HG03025 (cell line): ENCODE data around the gene TAS2R60.

Experiments
- ATAC-seq: cut with Tn5 transposase; IDR thresholded peaks from one replicate; pipeline ENCODE4 v1.9.1; 2021; ENCODE audit warnings: mild to moderate bottlenecking, moderate library complexity; ENCODE audit not compliant: unreplicated experiment, low FRiP score

The TAS2R60 gene

DNA sequence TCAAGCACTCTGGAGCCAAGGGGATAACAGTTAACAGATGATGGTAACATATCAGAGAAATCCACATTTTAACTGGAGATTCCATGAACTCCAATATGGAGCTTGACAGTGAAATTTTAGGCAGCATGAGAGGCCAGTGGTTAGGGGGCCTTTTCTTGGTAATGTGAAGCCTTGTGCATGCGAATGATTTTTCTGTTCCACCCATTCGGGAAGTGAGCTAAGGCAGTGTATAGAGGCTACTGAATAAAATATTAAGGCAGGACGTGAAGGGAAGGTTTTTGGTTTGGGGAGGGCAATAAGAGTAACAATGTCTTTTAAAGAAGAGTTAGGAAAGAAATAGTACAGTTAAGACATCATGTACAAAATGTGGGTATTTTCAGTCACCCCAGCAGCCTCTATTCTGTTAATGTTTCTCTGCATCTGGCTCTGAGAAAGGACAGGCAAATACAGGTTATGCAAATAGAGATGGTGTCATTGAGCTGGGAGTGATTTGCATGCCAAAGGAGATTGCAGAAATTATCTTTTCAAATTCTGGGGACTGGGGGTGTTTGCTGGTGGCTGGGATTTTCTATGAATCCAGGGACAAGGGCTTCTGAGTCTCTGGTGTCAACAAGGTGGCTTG lies 6.8 kb upstream of the TAS2R60 start:
- peak; percentile 66 for ATAC-seq

DNA sequence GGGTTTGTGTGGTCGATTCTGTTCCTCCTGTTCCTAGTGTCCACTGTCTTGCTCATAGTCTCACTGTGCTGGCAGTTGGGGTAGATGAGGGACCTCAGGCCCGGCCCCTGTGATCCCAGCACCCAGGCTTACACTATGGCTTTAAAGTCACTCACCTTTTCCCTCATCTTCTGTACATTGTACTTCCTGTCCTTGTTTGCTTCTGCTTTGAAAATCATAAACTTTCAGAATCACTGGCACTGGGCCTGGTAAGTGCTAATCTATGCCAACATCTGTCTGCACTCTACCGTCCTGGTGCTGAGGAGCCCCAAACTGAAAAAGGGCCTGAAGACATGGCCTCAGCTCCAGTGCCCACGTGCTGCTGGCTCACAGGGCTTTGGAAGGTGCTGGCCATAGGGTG lies 5.7 kb upstream of the TAS2R60 start:
- no peak for ATAC-seq

DNA sequence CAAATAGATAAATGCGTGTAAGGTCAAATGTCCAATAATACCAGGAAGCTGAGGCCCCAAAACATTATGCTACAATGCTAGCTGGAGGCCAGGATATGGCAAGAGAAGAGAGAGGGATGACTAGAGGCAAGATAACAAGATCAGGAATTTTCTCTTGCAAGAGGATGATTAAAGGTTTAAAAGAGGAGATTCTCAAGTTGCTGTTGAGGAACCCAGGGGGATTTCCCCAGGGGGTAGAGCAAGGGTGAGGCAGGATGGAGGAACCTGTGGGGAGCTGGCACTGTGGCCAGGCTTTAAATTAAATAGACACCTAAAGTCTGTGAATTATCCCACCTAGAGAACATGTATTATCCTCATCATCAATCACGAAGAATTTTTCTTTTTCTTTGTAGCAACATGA lies 3.4 kb upstream of the TAS2R60 start:
- no peak for ATAC-seq

DNA sequence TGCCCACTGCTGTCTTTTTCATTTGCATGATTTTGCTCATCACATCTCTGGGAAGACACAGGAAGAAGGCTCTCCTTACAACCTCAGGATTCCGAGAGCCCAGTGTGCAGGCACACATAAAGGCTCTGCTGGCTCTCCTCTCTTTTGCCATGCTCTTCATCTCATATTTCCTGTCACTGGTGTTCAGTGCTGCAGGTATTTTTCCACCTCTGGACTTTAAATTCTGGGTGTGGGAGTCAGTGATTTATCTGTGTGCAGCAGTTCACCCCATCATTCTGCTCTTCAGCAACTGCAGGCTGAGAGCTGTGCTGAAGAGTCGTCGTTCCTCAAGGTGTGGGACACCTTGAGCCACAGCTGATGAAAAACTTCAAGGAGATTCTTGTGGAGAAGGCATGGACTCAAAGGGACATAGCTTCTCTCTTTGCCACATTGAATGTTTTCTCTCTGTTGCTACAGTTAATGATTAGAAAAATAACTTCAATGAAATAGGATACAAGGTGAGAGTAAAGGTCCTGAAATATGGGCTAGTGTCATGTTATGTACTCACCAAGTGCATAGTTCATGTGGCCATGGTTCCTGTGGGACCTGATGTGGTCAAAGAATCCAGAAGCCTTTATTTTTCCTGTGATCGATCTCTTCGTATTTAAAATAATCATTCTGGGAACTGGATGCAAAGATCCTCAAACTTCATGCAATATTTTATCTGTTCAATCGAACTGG lies 970 bp downstream of the TAS2R60 start:
- no peak for ATAC-seq

DNA sequence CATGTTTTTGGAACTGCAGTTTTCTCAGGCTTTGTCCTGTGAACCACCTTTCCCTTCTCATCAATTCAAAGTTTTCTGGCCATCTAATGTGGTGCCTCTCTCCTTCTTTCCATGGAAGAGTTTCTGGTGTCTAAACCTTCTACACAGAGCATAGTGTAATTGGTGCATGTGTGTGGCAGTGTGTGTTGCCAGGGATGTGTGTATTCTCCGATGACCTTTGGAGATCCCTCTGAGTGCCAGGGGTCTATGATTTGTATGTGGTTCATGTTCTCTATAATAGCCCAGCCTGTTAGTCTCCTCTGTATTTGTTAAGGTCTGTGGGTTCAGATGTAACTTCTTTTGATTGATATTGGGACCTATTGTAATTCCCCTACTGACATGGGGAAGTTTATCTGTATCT lies 1.5 kb downstream of the TAS2R60 start:
- ATAC-seq = no peak

DNA sequence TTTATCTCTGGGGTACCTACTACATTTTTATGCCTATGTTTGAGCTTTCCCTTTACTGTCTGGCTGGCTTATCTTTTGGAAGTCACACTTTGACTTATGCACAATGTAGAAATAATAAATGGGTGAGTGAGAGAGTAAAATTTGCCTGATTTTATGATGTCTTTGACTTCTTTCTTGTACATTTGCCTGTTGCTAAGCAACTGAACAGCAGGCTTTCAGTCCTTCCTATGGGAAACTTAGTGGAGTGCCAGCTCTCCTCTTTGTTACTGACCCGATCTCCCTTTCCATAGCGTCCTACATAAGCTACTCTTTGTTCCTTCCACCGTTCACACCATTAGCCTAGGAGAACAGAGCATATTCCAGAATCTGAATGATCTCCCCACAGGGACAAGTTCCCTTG lies 4.2 kb downstream of the TAS2R60 start:
- ATAC-seq = no peak

GRCh38 chr7:143448429-143448828 lies 5.2 kb downstream of the TAS2R60 start:
- ATAC-seq = no peak

- no peak for ATAC-seq
These were observed 6.5 kb downstream of the TAS2R60 start for GRCh38 chr7:143449793-143450192.

DNA sequence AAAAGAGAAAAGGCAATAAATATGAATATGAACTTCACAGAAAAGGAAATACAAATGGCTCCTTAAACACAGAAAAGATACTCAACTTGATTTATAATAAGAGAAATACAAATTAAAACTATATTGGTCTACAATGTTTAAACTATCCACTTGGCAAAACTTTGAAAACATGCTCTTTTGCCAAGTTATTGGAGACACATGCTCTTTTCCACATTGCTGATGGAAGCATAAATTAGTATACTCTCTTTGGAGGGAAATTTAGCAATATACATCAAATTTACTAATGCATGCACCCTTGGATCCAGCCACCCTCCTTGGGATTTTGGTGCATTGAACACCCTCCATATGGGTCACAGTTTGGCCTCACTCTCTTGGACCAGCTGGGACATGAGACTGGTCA lies 7.9 kb downstream of the TAS2R60 start:
- ATAC-seq = no peak

- no peak for ATAC-seq
These were observed 8.5 kb downstream of the TAS2R60 start for GRCh38 chr7:143451746-143452145.

GRCh38 chr7:143452495-143452894 lies 9.2 kb downstream of the TAS2R60 start:
- ATAC-seq = no peak

- ATAC-seq = no peak
These were observed 10.9 kb downstream of the TAS2R60 start for GRCh38 chr7:143454091-143454680.

GRCh38 chr7:143455491-143455890 lies 12.2 kb downstream of the TAS2R60 start:
- no peak for ATAC-seq

GRCh38 chr7:143455942-143456341 lies 12.7 kb downstream of the TAS2R60 start:
- ATAC-seq = no peak

- no peak for ATAC-seq
These were observed 13.9 kb downstream of the TAS2R60 start for GRCh38 chr7:143456992-143457793.

DNA sequence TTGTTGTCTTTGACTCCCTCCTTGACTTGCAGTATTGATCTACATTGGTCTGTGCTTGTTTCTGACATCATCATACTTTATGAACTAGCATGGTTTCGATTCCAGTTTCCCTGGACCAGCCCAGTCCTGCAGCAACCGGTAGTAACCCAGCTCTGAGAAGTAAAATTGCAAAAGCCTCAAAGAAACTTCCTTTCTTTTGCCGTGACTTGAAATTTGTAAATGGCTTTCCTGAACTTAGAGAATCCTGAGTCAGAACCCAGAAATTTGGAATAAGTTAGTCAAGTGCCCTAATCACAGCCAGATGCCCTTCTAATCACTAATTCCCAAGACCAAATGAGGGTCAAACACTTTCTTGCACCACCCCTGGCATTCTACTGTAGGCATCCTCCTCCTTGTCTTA lies 15.0 kb downstream of the TAS2R60 start:
- ATAC-seq = no peak

GRCh38 chr7:143458681-143459080 lies 15.4 kb downstream of the TAS2R60 start:
- no peak for ATAC-seq

DNA sequence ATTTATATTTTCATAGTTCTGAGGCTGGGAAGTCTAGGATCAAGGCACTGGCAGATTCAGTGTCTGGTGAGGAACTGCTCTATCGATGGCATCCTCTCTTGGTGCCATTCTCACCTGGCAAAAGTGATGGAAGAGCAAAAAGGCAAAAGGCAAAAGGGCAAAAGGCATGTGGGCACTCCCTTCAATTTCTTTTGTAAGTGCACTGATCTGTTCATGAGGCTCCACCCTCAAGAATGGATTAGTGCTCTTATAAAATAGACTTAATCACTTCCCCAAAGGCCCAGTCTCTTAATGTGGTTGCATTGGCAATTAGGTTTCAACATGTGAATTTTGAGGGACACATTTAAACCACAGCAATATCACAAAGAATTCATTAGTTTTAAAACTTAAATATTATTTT lies 16.1 kb downstream of the TAS2R60 start:
- no peak for ATAC-seq

DNA sequence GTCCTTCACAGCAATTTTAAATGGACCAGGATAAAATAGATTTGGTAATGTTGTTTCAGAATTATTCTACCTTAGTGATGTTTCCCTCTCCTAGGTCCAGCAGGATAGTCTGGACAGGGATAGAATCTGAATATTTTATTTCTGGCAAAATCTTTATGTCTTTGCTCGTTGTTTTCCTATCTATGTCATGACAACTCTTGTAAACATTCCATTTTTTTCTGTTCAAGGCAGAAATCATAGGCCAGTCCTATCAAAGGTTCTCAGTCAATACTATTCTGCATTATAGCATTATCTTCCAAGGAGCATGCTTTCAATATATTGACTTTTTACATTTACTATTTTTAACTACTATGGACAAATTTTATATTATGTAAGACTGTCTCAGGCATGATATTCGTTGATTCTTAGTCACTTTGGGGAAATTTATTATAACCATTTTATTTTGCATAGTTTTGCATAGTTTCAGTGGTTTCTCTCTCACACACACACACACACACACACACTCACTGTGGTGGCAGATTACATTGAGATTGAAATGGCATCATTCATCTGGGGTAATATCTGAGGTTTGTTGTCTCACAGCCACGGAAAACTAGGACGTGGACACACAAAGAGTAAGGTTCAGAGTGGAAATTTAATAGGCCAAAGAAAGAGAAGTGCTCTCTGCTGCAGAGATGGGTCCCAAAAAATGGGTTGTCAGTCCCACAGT lies 17.2 kb downstream of the TAS2R60 start:
- no peak for ATAC-seq

DNA sequence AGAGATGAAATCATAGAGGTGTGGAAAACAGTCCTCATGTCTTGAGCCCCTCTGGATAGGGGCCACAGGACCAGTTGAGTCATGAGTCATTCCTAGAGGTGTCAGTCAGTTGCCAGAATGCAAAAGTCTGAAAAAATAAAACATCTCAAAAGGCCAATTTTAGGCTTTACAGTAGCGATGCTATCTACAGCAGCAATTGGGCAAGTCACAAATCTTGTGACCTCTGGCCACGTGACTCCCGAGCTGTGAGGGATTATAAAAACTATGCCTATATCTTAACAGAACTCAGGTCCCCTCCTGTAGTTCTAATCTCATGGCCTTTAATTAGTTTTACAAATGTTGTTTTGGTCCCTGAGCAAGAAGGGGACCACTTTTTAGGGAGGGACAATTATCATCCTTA lies 18.8 kb downstream of the TAS2R60 start:
- ATAC-seq = no peak

GRCh38 chr7:143463556-143463955 lies 20.3 kb downstream of the TAS2R60 start:
- ATAC-seq = no peak
